NCI-H2081 (cell line): ENCODE data around the gene MMP3.
A peak's percentile ranks its signal among the peaks of the same experiment; 100 is the strongest.

Experiments used
- DNase-seq, 2 experiments: peaks; one replicate each; lab custom pipeline; 2025; lab: John Stamatoyannopoulos, UW

The MMP3 gene

DNA sequence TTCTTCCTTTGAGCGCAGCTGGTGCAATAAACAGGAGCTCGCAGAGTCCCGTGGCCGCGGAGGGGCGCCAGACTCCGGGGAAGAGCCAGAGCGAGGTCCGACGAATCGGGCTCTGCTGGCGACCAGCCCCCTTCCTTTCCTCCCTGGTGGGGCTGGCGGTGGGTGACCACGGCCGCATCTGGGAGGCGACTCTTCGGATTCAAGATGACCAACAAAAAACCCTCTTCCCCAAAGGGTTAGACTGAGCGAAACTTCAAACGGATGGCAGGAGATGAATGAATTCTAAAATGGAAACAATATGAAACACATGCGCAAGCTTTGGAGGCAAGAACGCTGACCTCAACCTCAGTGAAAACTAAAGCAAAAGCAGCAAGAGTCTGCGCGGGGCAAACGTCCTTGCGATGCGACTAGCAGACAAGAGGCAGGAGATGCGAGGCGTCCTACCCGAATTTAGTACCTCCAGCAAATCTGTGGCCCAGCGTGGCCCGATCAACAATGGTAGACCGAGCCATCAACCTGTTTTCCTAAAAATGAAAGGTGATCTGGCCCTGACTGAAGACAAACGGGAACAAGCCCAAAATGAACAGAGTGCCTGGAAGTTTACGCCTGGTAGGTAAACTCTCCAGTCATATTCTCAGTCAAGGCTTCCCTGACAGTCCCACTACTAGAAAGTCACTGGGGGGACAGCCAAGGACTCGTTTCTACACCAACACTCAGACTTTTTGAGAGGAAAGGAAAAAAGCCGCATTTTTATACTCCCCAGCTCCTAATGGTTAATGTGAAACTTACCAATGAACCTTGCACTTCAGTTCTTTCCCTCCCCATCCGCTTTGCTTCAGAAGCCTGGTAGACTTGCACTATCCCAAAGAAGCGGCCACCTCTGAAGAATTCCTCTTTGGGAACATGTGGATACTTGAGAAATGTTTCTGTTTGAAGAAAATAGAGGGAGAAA, 11.6 kb downstream of the MMP3 start:
- DNase-seq = no peak

DNA sequence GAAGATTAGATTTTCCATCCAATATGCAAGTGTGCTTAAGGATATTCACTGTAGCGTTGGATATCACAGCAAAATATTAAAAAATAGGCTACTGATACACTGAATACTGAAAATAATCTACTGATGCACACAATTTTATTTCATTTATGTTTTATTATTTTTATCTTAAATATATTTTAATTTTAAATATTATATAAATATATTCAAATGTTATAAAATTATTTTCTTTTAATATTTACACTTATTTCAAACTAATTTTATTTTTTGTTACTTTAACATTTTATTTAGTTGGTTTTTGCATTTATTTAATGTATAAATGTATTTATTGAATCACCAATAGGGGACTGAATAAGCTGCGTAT, 12.3 kb downstream of the MMP3 start:
- no peak for DNase-seq

DNA sequence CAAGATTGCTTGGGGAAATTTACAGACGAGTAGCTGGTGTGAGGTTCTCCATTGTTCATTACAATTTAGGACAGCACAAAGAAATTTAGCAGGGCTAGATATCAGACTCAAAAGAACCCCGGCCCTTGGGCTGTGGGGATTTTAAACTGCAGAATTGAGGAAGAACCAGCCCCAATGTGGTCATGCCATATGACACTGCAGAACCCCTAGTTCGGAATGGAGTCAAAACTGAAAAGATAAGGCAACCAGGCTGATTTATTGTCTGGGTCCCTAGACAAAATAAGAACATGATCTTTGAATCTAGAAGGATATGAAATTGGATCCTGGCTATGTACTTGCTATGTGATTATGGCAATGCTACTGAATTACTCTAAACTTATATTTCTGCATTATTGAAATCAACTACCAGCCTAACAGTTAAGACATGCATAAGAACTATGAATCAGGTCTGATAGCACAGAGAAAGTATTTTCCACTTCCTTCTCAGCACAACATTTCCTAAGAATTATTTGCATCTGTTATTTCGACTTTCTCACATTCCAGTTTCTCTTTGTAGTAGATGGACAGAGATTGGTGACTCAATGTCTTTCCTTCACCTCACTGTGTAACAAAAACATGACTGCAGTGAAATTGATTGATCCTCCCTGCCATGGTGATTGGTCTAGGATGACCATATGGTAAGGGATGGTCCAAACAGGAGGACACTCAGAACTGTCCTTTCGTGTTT, 13.2 kb downstream of the MMP3 start:
- no peak for DNase-seq

DNA sequence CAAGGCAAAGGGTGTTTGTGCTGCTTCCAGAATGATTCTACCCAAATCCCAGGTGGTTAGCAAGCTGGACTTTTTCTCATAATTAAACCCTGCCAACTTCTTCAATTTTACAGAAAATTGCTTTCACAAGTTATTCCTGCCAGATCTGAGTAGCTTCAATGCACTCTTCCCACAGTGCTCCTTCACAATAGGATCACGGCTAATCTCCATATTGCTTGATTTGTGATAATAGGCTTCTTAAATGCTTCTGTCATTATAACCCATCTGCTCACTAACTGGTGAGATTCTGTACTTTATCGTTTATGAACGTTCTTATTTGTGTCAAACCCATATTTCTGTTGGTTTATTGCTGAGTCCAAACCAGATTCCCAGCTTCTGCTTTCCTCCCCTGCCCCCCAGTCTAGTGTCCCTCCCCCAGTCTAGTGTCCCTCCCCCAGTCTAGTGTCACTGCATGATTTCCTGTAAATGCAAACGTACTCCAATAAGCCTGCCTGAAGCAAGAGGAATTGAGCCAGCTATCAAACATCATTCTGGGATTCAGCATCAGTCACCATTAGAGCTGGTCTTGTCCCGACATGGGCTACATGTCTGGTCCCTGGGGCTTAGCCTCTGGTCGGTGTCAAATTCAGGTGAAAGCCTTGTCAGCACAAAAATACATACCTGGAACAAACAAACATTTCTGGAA, 14.0 kb downstream of the MMP3 start:
- DNase-seq = peak; percentile 37 to 57

DNA sequence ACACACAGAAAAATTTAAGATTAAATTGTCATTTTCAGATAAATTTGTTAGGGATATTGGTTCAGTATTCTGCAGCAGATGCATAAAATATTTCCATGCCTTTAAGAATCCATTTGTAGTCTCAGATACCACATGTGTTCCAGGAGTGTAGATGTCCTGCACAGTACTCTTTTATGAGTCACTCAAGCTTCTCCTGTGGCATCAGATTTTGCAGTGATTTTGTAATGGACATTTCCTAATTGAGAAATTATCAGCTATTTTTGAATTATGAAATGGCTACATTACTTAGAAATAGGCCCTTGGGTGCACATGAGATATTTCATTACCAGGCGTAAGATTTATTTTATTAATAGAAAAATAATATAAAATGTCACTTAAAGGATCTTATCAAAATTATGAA, 18.9 kb downstream of the MMP3 start:
- DNase-seq = no peak

DNA sequence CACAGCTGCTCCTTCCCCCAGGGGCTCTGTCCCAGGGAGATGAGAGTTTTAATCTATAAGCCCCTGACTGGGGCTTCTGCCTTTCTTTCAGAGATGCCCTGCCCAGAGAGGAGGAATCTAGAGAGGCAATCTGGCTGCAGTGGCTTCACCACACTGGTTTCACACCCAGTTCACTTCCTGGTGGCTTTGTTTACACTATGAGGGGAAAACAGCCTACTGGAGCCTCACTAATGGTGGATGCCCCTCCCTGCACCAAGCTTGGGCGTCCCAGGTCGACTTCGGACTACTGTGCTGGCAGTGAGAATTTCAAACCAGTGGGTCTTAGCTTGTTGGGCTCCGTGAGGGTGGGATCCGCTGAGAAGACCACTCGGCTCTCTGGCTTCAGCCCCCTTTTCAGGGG, 23.9 kb downstream of the MMP3 start:
- DNase-seq = no peak

DNA sequence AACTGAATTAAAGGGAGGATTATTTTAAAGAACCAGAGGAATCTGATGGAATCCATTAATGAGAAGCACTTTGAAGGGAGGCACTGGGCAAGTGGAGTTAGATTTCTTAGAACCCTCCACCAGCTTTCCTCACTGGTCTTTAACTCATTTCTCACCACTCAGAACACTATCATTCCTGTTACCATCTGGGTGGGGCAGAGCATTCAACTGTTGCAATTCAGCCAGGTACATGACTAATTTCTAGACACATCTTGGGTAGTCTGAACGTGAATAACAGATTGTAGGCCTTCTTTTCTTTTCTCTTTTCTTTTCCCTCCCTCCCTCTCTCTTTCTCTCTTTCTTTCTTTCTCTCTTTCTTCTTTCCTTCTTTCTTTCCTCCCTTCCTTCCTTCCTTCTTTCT, 29.9 kb downstream of the MMP3 start:
- DNase-seq = no peak

DNA sequence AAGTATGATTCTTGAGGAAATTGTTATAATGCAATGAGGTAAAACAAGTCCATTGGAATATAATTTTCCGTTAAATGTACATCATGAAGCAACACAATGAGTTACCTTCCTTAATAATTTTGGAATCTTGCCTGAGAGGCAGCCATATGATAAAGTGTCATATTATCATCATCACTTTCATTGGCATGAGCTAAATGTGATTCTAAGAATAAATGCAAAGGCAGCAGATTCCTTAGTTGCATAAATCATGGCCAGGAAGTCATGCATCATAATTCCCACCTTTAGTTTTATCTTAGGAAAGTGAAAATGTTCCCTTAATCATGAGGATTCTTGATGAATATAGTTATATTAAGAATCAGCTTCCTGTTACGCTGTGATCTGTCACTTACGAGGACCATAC, 31.2 kb downstream of the MMP3 start:
- no peak for DNase-seq

DNA sequence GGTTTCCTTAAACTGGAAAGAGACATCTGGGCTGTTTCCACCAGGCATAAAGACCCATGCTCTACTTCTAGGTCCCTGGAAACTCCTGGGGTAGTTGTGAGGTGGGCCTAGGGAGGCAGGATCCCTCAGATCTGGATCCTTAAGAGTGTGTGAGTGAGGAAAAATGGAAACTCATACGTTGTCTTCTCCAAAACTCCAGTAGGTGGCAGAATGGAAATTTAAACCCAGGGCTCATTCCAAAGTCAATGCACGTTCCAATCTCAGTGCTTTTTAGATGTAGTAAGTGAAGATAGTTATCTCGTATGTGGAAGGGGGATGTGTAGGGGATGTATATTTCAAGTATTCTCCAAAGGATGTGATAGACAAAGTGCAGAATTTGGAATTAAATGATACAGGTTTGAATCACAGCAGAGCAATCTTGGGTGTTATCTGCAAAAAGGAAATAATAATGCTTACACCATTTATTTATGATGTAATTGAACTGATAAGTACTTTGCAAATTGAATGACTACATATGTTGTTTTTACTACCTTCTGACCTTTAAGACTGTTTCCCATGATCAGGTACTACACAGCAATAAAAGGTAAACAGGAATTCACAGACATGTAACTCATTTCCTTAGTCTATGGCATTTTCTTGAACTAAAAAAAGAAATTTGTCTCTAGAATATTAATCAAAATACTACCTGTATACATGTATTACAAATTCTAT, 32.3 kb downstream of the MMP3 start:
- DNase-seq = peak; percentile 36 to 61

DNA sequence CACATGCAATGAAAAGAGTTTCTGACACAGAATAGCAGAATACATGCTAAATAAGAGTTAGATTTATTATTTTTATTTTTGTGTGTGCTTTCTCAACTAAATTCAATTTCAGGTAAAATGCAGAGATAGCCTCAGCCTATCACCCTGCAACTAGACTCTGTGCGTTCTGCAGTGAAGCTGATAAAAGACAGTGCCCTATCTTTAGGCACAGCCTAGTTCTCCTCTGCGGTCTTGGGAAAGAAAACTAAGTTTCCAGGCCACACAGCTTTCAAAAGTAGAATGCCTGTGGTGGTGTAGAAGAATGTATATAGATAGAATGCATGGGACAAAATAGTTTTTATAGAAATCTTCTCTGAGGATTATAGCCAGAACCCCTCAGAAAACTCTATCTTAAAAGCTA, 33.4 kb downstream of the MMP3 start:
- DNase-seq = no peak

DNA sequence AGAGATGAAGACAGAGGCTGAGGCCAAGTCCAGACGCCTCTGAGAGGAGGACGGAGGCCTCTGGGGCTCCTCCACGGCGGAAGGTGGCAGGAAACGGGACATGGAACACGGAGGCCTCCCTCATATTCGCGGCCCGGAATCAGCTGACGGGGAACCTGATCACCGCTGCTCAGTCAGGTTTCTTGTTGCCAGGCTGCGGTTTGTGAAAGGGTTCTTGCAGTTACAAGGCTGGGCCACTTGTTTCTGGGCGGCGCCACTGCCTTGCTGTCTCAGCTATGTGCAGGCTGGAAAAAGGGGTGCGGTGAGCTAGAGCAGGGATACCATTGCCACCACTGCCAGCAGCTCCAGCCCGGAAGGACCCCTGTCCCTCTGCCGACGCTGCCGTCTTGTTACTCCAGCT, 35.5 kb downstream of the MMP3 start:
- no peak for DNase-seq

DNA sequence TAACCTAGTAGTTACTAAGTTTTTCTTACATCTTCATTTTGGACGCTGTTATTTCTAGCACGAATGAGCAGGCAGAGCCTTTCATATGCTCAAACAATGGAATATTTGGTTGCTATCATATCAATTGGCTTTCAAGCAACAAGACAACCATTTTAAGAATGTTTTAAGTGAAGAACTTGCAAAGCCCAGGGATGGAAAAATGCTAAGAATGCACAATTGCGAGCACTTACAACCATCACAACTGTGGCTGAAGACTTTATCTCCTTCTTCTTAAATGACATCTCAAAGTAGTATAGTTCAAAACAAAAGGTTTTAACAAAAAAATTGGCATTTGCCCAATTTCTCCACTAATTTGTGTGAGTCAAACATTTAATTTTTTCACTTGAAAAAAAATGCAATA, 37.1 kb downstream of the MMP3 start:
- no peak for DNase-seq

DNA sequence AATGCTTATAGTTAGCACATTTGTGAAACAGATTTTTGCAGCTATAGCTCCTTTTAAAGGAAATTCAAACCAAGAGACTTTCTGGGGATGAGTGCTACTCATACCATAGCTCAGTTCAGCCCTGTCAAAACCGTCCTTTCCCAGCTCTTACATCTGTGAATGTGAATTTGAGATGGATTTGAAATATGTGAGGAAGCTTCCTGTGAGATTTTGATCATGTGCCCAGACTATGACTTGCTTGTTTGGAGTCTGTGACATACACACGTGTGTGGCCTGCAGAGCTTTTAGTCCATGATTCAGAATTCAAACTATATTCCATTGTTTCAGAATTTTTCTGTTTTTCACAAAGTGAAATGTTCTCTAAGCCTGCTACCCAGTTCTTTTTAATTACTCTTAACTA, 41.1 kb downstream of the MMP3 start:
- DNase-seq = no peak

DNA sequence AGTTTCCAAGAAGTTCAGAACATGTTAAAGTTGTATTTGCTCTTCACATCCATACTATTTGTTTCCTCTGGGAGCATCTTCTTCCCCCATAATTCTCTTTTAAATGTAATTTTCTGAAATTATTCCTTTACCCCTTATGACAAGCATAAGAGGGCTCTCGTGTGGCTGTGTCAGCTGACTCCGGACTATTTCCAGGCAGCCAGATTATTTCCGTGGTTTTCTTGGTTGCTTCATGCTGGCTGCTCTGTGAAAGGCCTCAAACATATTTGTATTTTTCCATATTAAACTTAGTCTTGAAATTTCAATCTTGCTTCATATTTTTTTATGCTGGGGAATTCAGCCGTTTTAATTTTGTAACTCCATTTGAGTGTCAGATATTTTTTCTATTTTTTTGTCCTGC, 42.6 kb downstream of the MMP3 start:
- no peak for DNase-seq

DNA sequence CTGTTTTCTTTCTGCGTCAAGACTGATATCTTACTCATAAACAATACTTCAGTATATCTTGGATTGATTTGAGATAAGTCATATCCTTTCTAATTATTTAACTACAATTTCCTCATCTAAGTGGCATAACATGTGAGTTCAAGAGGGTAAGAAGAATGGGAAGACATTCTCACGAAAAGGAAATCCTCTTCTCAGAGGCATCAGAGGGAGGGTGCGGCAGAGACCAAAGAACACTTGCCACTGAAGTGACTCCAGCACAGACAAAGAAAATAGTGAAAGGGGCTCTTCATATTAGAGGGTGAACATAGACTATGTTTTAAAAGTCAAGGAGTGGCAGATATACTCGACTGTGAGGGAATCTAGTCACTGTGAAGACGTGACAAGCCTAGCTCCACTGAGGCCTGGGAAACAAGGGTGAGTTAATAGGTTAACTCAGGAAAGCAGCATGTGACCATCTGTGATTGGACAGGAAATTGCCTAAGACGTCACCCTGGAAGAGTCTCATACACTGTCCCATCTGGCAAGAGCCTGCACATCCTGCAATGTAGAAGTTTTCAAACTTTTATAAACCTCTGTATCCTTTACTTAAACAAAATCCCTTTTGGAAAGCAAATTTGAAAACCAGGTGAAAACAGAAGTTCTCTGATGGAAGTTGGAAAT, 43.6 kb downstream of the MMP3 start:
- DNase-seq = no peak

DNA sequence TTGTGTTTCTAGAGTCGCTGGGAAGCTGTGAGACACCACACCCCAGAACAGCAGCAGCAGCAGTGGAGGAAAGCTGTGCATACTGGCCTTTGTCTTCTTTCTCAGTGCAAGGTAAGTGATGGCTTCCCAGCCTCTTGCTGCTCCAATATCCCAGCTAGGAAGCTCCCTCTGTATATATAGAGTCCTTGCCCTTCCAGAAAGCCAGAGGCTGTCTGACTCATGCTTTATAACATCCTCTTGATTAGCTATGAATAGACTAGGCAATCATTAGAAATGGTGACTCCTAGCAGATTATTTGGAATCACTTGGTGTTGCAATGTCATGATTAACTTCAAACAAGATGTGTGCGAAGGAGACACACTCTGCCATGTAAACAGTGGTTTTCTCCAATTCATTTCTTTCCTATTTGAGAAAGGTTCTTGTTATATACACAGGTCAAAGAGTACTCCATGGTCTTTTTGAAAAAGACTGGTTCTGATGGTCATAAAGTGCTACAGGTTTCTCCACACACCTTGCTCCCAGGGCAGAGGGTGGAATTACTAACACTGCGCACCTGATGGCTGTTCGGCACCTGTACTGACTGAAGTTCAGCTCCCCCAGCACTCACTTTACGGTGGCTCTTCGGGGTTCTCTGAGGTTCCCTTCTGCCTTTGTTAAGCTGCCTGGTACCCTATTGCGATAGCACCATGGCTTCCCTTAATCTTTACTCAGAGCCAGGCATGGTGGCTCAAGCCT, 45.2 kb downstream of the MMP3 start, which contains the start of gene MMP1:
MMP1 (minus strand) TSS at position 149 of the 735 bp plus-strand sequence; CDS start at position 81, 68 bp downstream.
- no peak for DNase-seq

DNA sequence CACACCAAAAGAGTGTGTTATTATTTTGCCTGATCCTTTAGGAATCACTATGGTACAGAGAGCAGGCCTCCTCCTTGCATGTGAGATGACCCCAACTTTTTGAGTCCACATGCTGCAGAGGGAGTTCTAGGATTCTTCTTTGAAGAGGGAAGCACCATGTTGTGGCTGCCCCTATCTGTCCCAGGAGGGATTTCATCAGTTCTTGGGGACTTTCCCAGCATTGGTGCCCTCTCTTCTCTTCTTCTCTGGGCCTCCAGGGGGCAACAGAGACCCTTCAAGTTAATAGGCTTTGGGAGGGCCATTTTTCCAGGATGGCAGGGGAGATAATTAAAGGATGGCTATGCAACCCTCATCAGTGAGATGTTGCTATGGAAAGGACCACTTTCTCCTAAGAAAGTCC, 49.0 kb downstream of the MMP3 start:
- DNase-seq = peak; percentile 18 to 37

DNA sequence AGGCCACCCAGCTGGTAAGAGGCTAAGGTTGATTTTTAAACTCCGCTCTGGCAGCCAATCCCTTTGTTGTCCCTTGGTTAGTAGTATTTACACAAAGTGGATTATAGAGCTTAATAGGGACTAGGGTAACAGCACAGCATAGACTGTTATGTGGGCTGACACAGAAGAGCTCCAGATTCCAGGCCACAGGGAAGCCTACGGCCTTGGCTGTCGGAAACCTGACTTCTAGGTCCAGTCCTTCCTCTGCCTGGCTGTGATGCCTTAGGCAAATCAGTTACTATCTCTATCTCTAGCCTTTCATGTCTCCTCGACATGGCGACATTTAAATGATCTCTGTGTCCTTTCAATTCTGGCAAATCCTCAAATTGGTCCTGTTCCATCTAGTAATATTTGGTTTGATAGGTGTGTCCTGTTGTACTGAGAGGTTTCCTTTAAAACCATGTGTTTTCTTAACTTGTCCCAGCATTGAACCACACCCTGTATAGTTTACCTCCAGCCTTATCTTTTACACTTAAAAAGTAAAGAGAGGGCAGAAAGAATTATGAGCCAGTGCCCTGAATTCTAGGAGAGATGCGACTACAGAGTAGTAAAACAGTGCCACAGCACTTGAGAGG, 49.6 kb downstream of the MMP3 start:
- no peak for DNase-seq

DNA sequence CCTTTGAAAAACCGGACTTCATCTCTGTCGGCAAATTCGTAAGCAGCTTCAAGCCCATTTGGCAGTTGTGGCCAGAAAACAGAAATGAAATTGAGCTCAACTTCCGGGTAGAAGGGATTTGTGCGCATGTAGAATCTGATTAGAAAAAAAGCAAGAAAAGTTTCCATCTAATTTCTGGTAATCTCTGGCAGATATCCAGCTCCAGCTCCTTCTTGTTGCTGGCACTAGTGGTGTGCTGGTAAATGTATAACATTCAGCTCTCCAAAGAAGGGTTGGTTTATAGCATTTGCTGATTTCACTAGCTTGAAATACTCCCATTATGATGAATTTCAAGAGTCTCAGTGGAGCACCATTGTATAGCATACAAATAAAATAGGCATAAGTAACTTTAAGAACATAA, 50.8 kb downstream of the MMP3 start:
- no peak for DNase-seq

DNA sequence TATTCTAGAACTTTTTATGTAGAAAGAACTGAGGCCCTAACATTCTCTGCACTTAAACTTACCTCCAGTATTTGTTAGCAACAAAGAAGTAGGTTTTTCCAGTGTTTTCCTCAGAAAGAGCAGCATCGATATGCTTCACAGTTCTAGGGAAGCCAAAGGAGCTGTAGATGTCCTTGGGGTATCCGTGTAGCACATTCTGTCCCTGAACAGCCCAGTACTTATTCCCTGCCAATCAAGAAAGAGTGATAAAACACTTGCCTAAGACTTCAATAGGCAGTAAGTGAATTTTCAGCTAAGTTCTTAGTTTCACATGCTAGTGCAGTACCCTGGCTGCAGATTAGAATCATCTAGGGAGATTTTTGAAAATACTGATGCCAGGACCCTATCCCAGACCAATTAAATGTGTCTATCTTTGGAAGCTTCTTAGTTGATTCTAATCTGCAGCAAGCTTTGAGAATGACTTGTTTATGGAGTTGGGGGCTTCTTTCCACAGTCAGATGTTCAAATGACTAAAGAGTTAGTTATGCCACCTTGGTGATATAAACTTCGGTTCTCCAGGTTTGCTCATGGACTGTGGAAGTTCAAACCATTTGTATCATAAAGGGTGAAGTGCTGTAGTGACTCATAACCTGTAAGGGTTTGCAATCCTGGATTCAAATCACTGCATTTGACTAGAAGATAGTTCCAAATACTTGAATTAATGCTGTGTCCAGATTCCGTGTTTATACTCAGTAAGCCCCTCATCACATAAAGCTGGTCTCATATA, 52.0 kb downstream of the MMP3 start:
- no peak for DNase-seq
